Measurements from ENCODE around the gene KRT6C. TPM values are rescaled to one million over a fixed set of nuclear protein-coding genes. Genes with fewer than 3 reads are reported as not detected.

Gene KRT6C
- total RNA-seq, result not detected
- not detected for polyA plus RNA-seq

DNA sequence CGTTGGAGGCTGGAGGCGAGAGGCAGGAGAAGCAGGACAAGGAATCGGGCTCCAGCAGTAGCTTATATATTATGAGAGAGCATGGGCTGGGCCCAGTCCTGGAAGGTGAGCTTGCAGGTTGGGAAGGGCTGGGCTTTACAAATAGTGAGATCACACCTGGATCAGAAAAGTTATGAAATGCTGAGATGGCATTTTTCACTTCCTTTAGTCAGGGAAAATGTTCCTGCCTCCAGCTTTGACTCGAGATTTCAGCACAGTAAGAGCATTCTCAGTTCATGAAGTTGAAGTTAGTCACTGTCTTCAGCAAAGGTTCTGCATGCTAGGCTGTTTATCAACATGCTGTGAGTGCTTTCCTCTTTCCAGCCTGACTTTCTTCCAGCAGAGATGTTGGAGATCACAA, at the start of gene KRT6C:
Gene KRT6C, minus strand, starts transcription at position 38 of the 400 bp plus-strand sequence. CDS start 68 bp downstream, outside the sequence.
- H3K9me3 Mint-ChIP-seq, result peaks cover 0 to 4% (median 0%) of the 10 kb centered on the region in 8 donors
- Histone ChIP-seq H3K36me3 (ENCODE audit: insufficient read depth, low read length) (no peaks in the 10 kb centered on the region), H3K27ac (ENCODE audit: low read depth, low read length) (no peak within 1 kb of the TSS), H3K27me3 (ENCODE audit: insufficient read depth, low read length) (no peaks in the 10 kb centered on the region), H3K4me1 (ENCODE audit: insufficient read depth, low read length) (no peaks in the 10 kb centered on the region), H3K4me3 (ENCODE audit: low read length in 2 of 2) (no peak within 1 kb of the TSS), H3K9me3 (ENCODE audit: control insufficient read depth in 1 of 2, low read length in 2 of 2) (no peaks in the 10 kb centered on the region)
- POLR2A ChIA-PET (ENCODE audit: partially characterized antibody), result no interaction called here
- no peak within 1 kb of the TSS for H3K4me3 Mint-ChIP-seq
- no peak within 1 kb of the TSS for H3K27ac Mint-ChIP-seq
- no peaks in the 10 kb centered on the region for H3K36me3 Mint-ChIP-seq
- CTCF ChIA-PET (ENCODE audit: partially characterized antibody), result no interaction called here
- no peaks in the 10 kb centered on the region for H3K4me1 Mint-ChIP-seq
- intact Hi-C loops (cut with micrococcal nuclease), result no loop called here
- H3K27me3 Mint-ChIP-seq, result peaks cover 11 to 15% of the 10 kb centered on the region in 2 donors
- DNase-seq, result no peak

DNA sequence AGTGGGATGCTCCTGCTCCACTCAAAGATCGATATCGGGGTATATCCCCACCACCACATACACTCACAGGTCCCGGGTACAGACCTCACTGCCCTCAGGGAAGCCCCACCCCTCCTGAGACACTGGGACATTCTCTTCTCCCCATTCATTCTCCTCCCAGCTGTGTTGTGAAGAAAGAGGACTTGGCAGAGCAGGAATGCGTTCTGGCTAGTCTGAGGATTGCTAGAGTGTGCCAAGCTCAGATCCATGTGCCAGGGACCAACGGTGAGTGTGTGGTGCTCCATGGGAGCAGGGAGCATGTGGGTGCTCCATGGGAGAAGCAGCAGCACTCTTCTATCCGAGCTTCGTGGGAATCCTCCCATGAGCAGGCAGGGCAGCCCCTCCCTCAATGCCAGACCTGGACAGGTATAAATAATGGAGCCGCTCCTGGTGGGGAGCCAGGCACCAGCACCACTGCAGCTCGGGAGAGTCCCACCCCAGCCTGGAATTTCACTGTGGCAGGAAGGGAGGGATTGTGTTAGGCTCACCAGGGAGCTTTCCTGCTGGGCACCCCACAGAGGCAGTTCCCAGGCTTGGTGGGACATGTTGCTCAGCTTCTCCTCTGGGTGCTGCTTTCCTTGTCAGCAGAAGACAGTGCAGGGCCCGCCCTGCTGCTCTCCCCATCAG, 48.9 kb upstream of the KRT6C start:
- H3K36me3 ChIP-seq (ENCODE audit: insufficient read depth, low read length), result no peaks in the 10 kb centered on the region
- H3K36me3 Mint-ChIP-seq, result no peaks in the 10 kb centered on the region
- no peaks in the 10 kb centered on the region for H3K27me3 ChIP-seq (ENCODE audit: insufficient read depth, low read length)
- H3K4me3 ChIP-seq (ENCODE audit: low read length in 2 of 2), result no peak overlapping the region
- no peak overlapping the region for H3K27ac Mint-ChIP-seq
- ChIA-PET POLR2A (ENCODE audit: partially characterized antibody) (no interaction called here), CTCF (ENCODE audit: partially characterized antibody) (no interaction called here)
- H3K9me3 ChIP-seq (ENCODE audit: control insufficient read depth in 1 of 2, low read length in 2 of 2), result no peaks in the 10 kb centered on the region
- peaks cover 2 to 4% of the 10 kb centered on the region in 2 donors for H3K27me3 Mint-ChIP-seq
- no peaks in the 10 kb centered on the region for H3K4me1 Mint-ChIP-seq
- no peak overlapping the region for H3K4me3 Mint-ChIP-seq
- DNase-seq, result no peak
- intact Hi-C loops (cut with micrococcal nuclease), result no loop called here
- no peak overlapping the region for H3K27ac ChIP-seq (ENCODE audit: low read depth, low read length)
- H3K9me3 Mint-ChIP-seq, result no peaks in the 10 kb centered on the region
- H3K4me1 ChIP-seq (ENCODE audit: insufficient read depth, low read length), result no peaks in the 10 kb centered on the region

DNA sequence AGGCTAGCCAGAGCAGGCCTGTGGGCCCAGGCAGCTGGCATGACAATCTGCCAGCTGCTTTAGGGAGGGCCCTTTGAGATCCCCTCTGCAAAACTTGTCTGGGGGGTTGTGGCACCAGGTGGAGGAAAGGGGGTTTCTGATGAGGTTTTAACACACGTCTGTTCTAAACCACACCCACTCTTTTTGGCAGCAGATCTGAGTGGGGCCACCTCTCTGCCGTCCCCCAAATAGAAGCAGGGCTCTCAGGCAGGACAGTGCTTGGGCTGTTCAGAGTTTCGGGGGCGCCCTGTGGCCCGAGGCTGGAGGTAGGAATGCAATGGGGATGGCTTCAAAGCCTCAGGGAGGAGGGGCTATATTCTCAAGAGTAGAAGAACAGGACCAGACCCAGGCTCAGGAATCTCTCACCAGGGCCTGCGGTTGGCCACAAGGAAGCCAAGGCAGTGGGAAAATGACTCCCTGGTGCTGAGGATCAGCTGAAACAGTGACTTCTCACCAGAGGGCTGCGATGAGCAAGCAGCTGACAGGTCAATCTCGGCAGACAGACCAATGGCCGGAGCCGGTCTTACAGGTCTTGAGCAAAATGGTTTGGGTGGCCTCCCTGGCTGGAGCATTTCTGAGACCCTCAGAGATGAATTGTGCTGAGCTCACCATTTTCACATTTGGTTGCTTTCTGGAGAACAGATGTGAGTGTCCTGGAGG, 48.1 kb upstream of the KRT6C start:
- CTCF ChIA-PET (ENCODE audit: partially characterized antibody), result interaction anchor here (0.9 kb wide), 1 partner anchor 15 kb away, joined by 3 read pairs; no protein-coding TSS in a partner anchor
- Mint-ChIP-seq H3K4me3 (no peak overlapping the region), H3K27ac (no peak overlapping the region), H3K9me3 (no peaks in the 10 kb centered on the region), H3K36me3 (no peaks in the 10 kb centered on the region), H3K27me3 (peaks cover 2 to 4% of the 10 kb centered on the region in 2 donors), H3K4me1 (no peaks in the 10 kb centered on the region)
- H3K36me3 ChIP-seq (ENCODE audit: insufficient read depth, low read length), result no peaks in the 10 kb centered on the region
- POLR2A ChIA-PET (ENCODE audit: partially characterized antibody), result no interaction called here
- H3K4me1 ChIP-seq (ENCODE audit: insufficient read depth, low read length), result no peaks in the 10 kb centered on the region
- intact Hi-C loops (cut with micrococcal nuclease), result no loop called here
- no peaks in the 10 kb centered on the region for H3K27me3 ChIP-seq (ENCODE audit: insufficient read depth, low read length)
- no peaks in the 10 kb centered on the region for H3K9me3 ChIP-seq (ENCODE audit: control insufficient read depth in 1 of 2, low read length in 2 of 2)
- no peak overlapping the region for H3K4me3 ChIP-seq (ENCODE audit: low read length in 2 of 2)
- no peak for DNase-seq
- no peak overlapping the region for H3K27ac ChIP-seq (ENCODE audit: low read depth, low read length)

DNA sequence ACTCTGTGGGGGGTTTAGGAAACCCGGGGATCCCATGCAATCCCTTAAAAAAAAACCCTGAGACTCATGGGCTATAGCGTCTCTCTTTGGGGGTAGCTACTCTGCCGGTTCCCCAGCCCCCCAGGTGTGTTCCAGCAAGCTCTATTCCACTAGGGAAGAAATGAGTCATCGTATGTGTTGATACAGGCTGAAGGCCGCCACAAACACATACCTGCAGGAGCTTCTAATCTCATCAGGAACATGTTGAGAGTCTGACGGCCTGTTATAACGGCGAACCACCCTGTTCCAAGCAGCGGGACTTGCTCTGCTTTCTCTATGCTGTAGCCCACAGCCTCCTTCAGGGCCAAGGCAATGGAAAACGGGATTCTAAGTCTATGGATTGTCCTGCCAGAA, 47.6 kb upstream of the KRT6C start:
- Histone ChIP-seq H3K4me1 (ENCODE audit: insufficient read depth, low read length) (no peaks in the 10 kb centered on the region), H3K27ac (ENCODE audit: low read depth, low read length) (no peak overlapping the region), H3K4me3 (ENCODE audit: low read length in 2 of 2) (no peak overlapping the region), H3K9me3 (ENCODE audit: control insufficient read depth in 1 of 2, low read length in 2 of 2) (no peaks in the 10 kb centered on the region), H3K27me3 (ENCODE audit: insufficient read depth, low read length) (no peaks in the 10 kb centered on the region), H3K36me3 (ENCODE audit: insufficient read depth, low read length) (no peaks in the 10 kb centered on the region)
- H3K4me1 Mint-ChIP-seq, result no peaks in the 10 kb centered on the region
- H3K36me3 Mint-ChIP-seq, result no peaks in the 10 kb centered on the region
- intact Hi-C loops (cut with micrococcal nuclease), result no loop called here
- no peak overlapping the region for H3K27ac Mint-ChIP-seq
- ChIA-PET POLR2A (ENCODE audit: partially characterized antibody) (no interaction called here), CTCF (ENCODE audit: partially characterized antibody) (interaction anchor here (0.9 kb wide), 1 partner anchor 15 kb away, joined by 3 read pairs; no protein-coding TSS in a partner anchor)
- H3K4me3 Mint-ChIP-seq, result no peak overlapping the region
- DNase-seq, result no peak
- no peaks in the 10 kb centered on the region for H3K9me3 Mint-ChIP-seq
- H3K27me3 Mint-ChIP-seq, result peaks cover 2 to 4% of the 10 kb centered on the region in 2 donors

DNA sequence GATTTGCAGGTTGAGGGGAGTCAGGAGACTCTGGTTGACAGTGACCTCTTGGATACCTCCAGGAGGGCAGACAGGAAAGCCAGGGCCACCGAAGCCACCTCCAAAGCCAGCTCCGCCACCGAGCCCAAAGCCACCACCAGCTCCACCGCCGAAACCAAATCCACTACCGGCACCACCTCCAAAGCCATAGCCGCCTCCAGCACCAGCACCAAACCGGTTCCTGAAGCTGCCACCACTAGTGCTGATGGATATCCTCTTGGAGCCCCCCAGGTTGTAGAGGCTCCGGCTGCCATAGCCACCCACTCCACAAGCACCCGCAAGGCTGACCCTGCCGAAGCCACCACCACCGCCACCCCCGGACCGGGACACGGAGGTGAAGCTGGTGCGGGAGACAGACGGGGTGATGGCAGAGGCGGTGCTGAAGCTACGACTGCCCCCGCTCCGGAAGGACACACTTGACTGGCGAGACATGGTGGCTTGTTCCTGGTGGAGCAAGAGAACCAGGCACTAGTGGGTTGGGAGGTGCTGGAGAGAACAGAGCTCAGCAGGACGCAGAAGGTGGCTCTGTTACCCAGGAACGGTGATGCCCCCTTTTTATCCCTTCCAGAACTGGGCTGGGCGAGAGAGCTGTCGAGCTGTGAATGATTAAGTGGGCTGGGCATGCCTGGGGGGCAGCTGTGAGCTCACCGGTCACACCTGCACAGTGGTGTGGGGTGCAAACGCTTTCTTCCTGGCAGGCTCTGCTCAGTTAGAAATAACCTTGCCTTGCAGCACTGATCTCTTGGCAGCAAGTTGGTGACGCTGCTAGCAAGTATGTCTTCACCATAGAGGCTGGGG, 46.4 kb upstream of the KRT6C start, which contains the start of gene KRT5:
Gene KRT5, minus strand, starts transcription at position 569 of the 837 bp plus-strand sequence. Its CDS starts 98 bp downstream, at position 471.
- Mint-ChIP-seq H3K4me1 (no peaks in the 10 kb centered on the region), H3K9me3 (no peaks in the 10 kb centered on the region), H3K36me3 (no peaks in the 10 kb centered on the region), H3K27ac (no peak within 1 kb of the TSS), H3K27me3 (peaks cover 2 to 7% of the 10 kb centered on the region in 2 donors), H3K4me3 (no peak within 1 kb of the TSS)
- no peaks in the 10 kb centered on the region for H3K27me3 ChIP-seq (ENCODE audit: insufficient read depth, low read length)
- H3K36me3 ChIP-seq (ENCODE audit: insufficient read depth, low read length), result no peaks in the 10 kb centered on the region
- H3K27ac ChIP-seq (ENCODE audit: low read depth, low read length), result no peak within 1 kb of the TSS
- H3K4me3 ChIP-seq (ENCODE audit: low read length in 2 of 2), result no peak within 1 kb of the TSS
- CTCF ChIA-PET (ENCODE audit: partially characterized antibody), result interaction anchor here (0.5 kb wide), 1 partner anchor 187 kb away, joined by 4 read pairs; no protein-coding TSS in a partner anchor
- POLR2A ChIA-PET (ENCODE audit: partially characterized antibody), result no interaction called here
- DNase-seq, result no peak
- H3K4me1 ChIP-seq (ENCODE audit: insufficient read depth, low read length), result no peaks in the 10 kb centered on the region
- intact Hi-C loops (cut with micrococcal nuclease), result no loop called here
- no peaks in the 10 kb centered on the region for H3K9me3 ChIP-seq (ENCODE audit: control insufficient read depth in 1 of 2, low read length in 2 of 2)

DNA sequence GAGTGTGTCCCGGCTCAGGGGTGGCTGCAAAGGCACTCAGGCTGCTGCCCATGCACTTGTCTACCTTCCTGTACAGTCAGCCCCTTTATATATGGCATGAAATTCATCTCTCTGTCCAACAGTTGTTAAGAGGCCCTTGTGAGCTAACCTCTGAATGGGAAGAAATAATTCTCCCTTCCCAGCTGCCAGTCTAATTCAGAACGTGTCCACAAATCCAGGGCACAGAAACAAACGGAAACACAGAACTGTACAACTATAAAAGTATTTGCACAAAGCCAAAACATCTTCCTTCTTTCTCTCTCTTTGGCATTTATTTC, 45.7 kb upstream of the KRT6C start:
- intact Hi-C loops (cut with micrococcal nuclease), result no loop called here
- ChIA-PET POLR2A (ENCODE audit: partially characterized antibody) (no interaction called here), CTCF (ENCODE audit: partially characterized antibody) (no interaction called here)
- H3K4me3 ChIP-seq (ENCODE audit: low read length in 2 of 2), result no peak overlapping the region
- no peak overlapping the region for H3K27ac Mint-ChIP-seq
- H3K4me3 Mint-ChIP-seq, result no peak overlapping the region
- no peak overlapping the region for H3K27ac ChIP-seq (ENCODE audit: low read depth, low read length)
- no peaks in the 10 kb centered on the region for H3K9me3 Mint-ChIP-seq
- no peaks in the 10 kb centered on the region for H3K36me3 ChIP-seq (ENCODE audit: insufficient read depth, low read length)
- no peaks in the 10 kb centered on the region for H3K27me3 ChIP-seq (ENCODE audit: insufficient read depth, low read length)
- no peaks in the 10 kb centered on the region for H3K4me1 ChIP-seq (ENCODE audit: insufficient read depth, low read length)
- DNase-seq, result no peak
- H3K36me3 Mint-ChIP-seq, result no peaks in the 10 kb centered on the region
- H3K4me1 Mint-ChIP-seq, result no peaks in the 10 kb centered on the region
- H3K27me3 Mint-ChIP-seq, result peaks cover 2 to 7% of the 10 kb centered on the region in 2 donors
- no peaks in the 10 kb centered on the region for H3K9me3 ChIP-seq (ENCODE audit: control insufficient read depth in 1 of 2, low read length in 2 of 2)

Data from CD4-positive, alpha-beta memory T cell (primary cell).